ENCODE results near the gene PDLIM7.
A peak's percentile ranks its signal among the peaks of the same experiment; 100 is the strongest.

The PDLIM7 gene

GRCh38 chr5:177472460-177473442 lies 24.7 kb downstream of the PDLIM7 start:
- peak; percentile 64 for DNase-seq

DNA sequence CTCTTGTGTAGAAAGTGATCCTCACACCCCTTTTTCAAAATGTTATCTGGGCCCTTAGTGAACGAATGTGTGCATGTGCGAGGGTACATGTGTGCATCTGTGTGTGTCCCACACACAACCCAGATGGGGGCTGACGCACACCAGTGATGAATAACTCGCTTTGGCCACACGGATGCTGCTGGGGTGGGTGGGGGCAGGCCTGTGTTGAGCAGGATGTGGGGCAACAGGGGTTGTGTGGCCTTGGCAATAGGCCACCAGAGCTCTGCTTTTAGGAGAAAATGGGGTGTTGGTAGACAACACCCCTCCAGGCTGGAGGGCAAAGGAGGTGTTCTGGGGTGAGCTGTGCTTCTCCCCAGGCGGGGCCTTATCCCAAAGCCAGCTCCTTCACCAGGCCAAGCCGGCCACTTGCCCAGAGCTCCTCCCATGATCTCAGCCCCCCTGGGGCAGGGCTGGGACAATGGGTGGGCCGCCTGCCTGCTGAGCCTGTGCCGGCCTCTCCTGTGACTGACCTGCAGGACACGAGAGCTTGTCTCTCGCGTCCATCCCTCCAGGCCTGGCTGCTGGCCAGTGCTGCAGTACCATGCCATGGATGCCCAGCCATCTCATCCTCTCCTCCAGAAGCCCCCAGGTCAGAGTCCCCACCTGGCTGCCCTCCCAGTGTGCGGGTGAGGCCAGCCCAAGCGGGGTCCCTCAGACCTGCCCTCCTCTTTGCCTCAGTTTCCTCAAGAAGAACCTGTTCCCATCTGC lies 25.6 kb downstream of the PDLIM7 start:
- DNase-seq, result peak; percentile 71

DNA sequence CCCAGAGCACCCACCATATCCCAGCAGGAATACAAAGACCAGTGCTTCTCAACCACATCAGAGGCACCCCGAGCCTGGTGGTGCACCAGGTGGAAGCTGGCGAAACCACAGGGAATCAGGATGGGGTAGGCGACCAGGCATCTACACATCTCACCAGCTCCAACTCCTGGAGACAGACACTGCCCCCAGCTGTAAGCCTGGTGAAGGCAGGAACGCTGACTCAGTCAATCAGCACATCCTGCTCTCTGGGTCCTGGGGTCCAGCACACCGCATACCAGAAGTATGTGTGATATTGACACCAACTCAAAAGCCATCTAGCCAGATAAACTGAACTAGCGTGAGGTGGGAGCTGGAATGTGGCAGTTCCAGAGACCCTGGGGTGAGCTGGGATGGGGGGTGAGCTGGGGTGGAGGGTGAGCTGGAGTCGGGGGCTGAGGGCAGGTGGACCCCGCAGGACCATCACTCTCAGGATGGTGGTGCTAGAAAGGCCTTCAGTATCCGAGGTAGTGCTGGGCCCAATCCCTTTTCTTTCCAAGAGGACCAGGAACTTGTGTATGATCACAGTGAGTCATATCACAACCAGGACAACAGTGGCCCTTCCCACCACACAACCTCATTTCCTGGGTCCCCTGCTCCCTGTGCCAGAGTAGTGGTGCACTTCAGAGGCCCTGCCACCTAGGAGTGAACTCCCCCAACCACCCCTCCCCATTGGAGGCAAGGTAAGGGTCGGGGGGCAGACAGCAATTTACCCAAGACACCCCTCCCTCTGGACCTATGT lies 26.5 kb downstream of the PDLIM7 start:
- peak; percentile 79 for DNase-seq

- DNase-seq, result no peak
These were observed 27.5 kb downstream of the PDLIM7 start for GRCh38 chr5:177469750-177470525.

DNA sequence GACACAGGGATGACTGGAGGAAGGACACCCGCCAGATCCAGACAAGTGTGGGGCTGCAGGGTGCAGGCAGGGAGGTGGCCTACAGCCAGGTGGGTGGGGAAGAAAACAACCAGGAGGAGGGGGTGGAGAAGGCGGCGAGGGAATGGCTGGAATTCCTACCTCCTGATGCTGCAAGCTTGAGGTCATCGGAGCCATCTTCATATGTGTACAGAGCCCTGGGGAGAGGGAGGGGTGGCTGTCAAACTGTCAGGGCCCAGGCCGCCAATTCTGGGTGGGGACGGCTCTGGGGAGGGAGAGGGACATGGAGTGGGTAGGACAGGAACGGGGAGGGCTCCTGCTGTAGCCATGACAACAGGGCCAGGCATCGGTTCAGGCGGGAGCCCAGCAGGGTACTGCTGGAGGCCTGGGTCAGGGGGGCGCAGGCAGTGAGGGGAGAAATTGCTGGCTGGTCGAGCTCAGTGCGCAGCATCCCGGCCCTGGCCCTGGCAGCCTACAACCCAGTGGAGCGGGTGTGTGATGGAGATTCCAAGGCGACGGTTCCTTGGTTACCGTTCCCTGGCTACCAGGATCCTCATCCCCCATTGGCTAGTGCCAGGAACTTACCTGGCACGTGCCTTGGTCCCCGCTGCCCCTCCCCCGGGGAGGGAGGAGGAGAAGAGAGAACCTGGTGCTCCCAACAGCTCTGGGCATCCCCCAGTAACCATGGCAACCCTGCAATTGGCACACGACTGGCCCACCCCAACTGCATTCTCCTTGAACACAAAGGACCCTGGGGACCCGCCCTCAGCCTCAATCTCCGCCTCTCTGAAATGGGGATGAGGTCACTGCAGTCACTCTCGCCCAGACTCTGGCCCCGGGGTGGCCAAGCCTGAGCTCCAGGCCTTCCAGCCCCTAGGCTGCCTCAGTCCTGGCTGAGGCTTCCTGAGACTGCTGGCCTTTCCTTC lies 28.4 kb downstream of the PDLIM7 start:
- peak; percentile 80 for DNase-seq

GRCh38 chr5:177468329-177468684 lies 29.1 kb downstream of the PDLIM7 start:
- DNase-seq, result no peak

DNA sequence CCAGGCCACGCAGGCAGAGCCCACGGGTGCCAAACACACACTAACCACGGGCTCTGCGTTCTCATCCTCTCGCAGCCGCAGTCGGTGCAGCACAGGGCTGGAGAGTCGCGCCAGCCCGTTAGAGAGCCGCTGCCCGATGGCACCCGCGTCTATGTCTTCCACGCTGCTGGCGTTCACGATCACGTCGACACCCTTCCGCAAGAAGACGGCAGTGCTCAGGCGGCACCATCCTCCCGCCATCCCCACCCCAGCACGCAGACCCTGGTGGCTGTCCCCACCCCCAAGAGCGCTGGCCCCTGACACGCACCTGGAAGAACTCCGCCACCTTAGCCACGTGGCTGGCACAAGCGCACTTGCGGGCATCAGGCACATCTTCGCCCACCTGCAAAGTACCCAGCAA lies 30.0 kb downstream of the PDLIM7 start:
- no peak for DNase-seq

DNA sequence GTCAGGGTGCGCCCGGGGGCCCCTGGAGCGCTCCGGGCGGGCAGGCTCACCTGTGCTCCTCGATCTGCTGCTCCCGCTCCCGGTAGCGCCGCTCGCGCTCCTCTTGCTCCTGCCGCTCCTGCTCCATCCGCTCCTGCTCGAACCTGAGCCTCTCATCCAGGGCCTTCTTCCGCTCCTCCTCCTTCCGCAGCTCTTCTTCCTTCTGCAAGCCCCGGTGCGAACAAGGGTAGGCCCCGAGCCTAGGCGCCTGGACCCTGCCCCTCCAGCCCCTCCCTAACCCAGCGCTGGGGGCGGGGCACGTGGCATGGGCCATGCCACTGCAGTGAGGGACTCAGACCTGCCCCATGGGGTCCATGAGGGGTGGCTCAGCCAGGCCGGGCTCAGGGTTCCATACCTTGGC lies 30.5 kb downstream of the PDLIM7 start:
- DNase-seq, result no peak

DNA sequence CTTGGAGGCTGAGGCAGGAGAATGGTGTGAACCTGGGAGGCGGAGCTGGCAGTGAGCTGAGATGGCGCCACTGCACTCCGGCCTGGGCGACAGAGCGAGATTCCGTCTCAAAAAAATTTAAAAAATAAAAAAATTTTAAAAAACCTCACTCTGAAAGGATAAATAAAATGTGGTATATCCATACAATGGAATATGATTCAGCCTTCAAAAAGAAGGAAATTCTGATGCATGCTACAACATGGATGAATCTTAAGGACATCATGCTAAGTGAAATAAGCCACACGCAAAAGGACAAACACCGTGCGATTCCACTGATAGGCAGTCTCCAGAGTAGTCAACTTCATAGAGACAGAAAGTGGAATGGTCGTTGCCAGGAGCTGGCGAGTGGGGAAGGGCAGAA lies 32.4 kb downstream of the PDLIM7 start:
- no peak for DNase-seq

- no peak for DNase-seq
These were observed 35.3 kb downstream of the PDLIM7 start for GRCh38 chr5:177462021-177462670.

GRCh38 chr5:177459819-177460628 lies 37.4 kb downstream of the PDLIM7 start:
- no peak for DNase-seq

DNA sequence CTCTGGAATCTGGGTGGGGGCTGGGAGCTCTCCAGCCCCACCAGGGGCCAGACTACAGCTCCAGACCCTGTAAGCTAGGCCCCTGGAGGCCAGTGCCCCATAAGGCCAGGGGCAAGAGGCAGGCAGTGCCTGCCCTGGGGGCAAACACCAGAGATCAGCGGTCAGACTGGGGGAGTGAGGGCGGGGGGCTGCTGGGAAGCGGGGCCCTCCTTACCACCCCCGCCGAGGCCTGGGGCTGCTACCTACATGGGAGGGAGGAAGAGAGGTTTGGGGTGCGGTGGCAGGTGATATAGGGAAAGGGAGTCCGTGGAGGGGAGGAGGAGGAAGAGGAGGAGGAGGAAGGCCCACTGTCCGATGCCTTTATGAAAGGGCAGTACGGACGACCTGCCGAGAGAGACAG lies 38.0 kb downstream of the PDLIM7 start:
- no peak for DNase-seq

- DNase-seq, result peak; percentile 46
These were observed 38.5 kb downstream of the PDLIM7 start for GRCh38 chr5:177458912-177459350.

DNA sequence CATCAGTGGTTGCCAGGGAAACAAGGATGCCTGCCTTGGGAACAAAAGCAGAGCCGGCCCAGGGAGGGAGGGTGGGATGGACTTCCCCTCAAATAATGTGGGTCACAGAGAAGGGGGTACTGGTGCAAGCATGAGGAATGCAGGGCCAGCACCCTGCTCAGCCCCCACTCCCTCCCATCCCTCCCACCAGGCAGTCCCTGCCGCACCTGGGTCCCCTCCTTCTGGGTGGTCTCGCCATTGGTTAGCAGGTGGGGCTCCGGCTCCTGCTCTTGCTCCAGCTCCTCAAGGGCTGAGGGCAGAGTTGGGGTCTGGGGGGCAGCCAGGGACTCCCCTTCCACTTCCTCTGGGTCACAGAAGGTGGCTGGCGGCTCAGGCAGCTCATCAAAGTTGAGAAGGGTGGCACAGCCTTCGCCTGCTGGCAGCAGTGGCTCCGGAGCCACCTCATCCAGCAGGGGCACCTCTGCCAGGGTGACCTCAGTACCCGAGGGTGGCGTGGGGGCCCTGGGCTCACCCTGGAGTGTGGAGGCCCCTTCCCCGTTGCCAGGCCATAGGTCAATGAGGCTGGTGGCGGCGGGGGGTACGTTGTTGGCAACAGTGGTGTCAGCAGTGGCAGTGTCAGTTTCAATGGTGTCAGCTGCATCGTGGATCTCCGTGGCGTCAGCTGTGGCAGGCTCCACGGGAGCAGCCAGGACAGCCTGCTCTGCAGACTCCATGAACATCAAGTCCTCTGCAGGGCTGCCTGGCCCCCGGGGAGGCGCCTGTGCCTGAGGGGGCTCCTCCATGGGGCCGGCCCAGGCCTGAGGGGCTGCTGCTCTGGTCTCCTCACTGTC lies 39.3 kb downstream of the PDLIM7 start:
- no peak for DNase-seq

DNA sequence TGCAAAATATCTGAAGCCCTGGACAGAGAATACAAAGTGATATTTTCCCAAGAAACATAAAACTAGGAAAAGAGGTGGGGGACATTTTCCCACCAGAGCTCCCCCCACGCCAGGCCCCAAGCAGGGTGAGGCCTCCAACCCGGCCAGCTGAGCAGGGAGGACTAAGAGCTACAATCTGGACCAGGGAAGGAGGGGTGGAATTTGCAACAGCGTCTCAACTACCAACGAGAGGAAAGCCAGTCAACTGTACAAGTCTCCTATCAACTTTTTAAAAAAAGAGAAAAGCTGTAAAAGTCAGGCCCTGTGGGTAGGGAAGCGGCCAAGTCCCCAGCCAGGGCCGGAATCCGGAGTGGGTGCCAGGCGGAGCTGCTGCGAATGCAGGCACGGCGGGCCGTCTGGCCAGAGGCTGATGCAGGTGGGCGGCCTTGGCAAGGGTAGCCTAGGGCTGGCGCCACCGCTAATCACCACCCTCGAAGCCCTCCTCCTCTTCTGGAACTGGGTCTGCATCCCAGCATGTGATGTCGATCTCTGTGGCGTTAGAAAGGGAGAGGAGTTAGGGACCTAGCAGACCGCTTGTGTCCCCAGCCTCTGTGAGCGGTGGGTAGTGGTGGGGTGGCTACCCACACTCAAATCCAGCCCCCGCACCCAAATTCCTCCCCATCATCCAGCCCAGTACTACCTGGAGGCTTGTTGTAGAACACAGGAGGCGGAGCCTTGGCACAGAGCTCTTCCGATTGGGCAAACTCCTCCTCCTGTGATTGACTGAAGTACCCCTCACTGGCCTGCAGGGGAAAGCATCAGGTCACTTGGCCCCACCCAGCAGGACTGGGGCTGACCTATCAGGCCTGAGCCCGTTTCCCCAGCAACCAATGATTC lies 40.2 kb downstream of the PDLIM7 start:
- DNase-seq, result peak; percentile 97

DNA sequence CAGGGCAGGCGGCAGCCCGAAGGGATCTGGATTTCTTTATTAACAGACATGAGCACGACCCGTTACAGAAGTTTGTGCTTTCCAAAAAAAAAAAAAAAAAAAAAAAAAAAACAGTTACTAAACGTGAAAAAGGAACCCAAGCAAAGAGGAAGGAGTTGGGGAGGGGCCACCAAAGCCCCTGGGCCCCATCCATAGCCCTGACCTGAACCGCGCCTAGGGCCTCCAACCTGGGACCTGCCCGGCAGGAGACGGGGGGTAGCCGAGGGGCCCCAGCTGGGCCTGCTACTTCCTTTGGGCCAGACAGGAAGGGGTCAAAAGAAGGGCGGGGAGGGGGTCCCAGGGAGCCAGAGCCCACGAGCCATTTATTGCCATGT lies 40.8 kb downstream of the PDLIM7 start:
- DNase-seq, result no peak

- DNase-seq, result peak; percentile 86
These were observed 41.5 kb downstream of the PDLIM7 start for GRCh38 chr5:177455661-177456590.
